Mesenchymal stem cell (in vitro differentiated cells and primary cell): ENCODE data around the gene CD2AP.

Experiments
- DNase-seq: peaks from one replicate; pipeline ENCODE4 v3.0.0-alpha.2; 2013
- H2AFZ ChIP-seq: one replicate; pipeline ENCODE4 v1.6.1; 2013; ENCODE audit warnings: low read depth, mild to moderate bottlenecking, control low read depth, inconsistent platforms, low read length, moderate library complexity
- H2AK5ac ChIP-seq: 2 replicates; pipeline ENCODE4 v1.6.1; 2013; ENCODE audit warnings: low read length, moderate library complexity, mild to moderate bottlenecking, inconsistent platforms; ENCODE audit not compliant: severe bottlenecking
- H2BK120ac ChIP-seq: one replicate; pipeline ENCODE4 v1.6.1; 2013; ENCODE audit warnings: low read depth, mild to moderate bottlenecking, inconsistent platforms, low read length, moderate library complexity
- H2BK12ac ChIP-seq, 2 experiments: one replicate each; pipeline ENCODE4 v1.6.1; 2013; ENCODE audit warnings: inconsistent platforms in 2 of 2, low read length in 2 of 2, mild to moderate bottlenecking in 2 of 2, moderate library complexity in 2 of 2, control low read depth in 1 of 2
- H2BK15ac ChIP-seq: one replicate; pipeline ENCODE4 v1.6.1; 2013; ENCODE audit warnings: mild to moderate bottlenecking, low read depth, inconsistent platforms; ENCODE audit not compliant: poor library complexity, severe bottlenecking
- H2BK5ac ChIP-seq: 2 replicates; pipeline ENCODE4 v1.6.1; 2013; ENCODE audit warnings: low read depth, mild to moderate bottlenecking, low read length, control low read depth, inconsistent platforms; ENCODE audit not compliant: poor library complexity, severe bottlenecking
- H3K14ac ChIP-seq, 2 experiments: one replicate each; pipeline ENCODE4 v1.6.1; 2013; ENCODE audit warnings: inconsistent platforms in 2 of 2, low read length in 2 of 2, control low read depth in 1 of 2, mild to moderate bottlenecking in 1 of 2, moderate library complexity in 1 of 2
- H3K18ac ChIP-seq, 2 experiments: one replicate each; pipeline ENCODE4 v1.6.1; 2013; ENCODE audit warnings: inconsistent platforms in 2 of 2, low read length in 2 of 2, control low read depth in 1 of 2, low read depth in 1 of 2, mild to moderate bottlenecking in 1 of 2
- H3K23ac ChIP-seq, 2 experiments: one replicate each; pipeline ENCODE4 v1.6.1; 2013; ENCODE audit warnings: inconsistent platforms in 2 of 2, low read length in 2 of 2, mild to moderate bottlenecking in 2 of 2, moderate library complexity in 2 of 2, control low read depth in 1 of 2
- H3K27ac ChIP-seq: 2 replicates; pipeline ENCODE4 v1.5.1; 2013; ENCODE audit warnings: mild to moderate bottlenecking, moderate library complexity, low read length, control low read depth, inconsistent platforms; ENCODE audit not compliant: poor library complexity, severe bottlenecking
- H3K27me3 ChIP-seq, 2 experiments: 2 replicates each; pipeline versions ENCODE4 v1.6.1 to v1.7.0; 2013; ENCODE audit warnings: low read length in 2 of 2, mild to moderate bottlenecking in 2 of 2, moderate library complexity in 2 of 2, control low read depth in 1 of 2, inconsistent platforms in 1 of 2; ENCODE audit not compliant: control insufficient read depth in 1 of 2, insufficient read depth in 1 of 2
- H3K36me3 ChIP-seq, 2 experiments: 2 replicates each; pipeline versions ENCODE4 v1.6.1 to v1.7.0; 2013; ENCODE audit warnings: low read length in 2 of 2, control low read depth in 1 of 2, inconsistent platforms in 1 of 2, low read depth in 1 of 2, mild to moderate bottlenecking in 1 of 2; ENCODE audit not compliant: insufficient read depth in 2 of 2, control insufficient read depth in 1 of 2
- H3K4ac ChIP-seq, 2 experiments: one replicate each; pipeline ENCODE4 v1.6.1; 2013; ENCODE audit warnings: inconsistent platforms in 2 of 2, low read length in 2 of 2, mild to moderate bottlenecking in 2 of 2, moderate library complexity in 2 of 2, control low read depth in 1 of 2, low read depth in 1 of 2
- H3K4me1 ChIP-seq: 2 replicates; pipeline ENCODE4 v1.6.1; 2013; ENCODE audit warnings: low read depth, low read length, control low read depth; ENCODE audit not compliant: control insufficient read depth, insufficient read depth
- H3K4me2 ChIP-seq: 2 replicates; pipeline ENCODE4 v1.6.1; 2013; ENCODE audit warnings: low read length, mild to moderate bottlenecking, inconsistent platforms; ENCODE audit not compliant: poor library complexity, severe bottlenecking
- H3K4me3 ChIP-seq, 2 experiments: 2 replicates each; pipeline versions ENCODE4 v1.5.1 to v1.7.0; 2013; ENCODE audit warnings: low read length in 2 of 2, mild to moderate bottlenecking in 2 of 2, control low read depth in 1 of 2, low read depth in 1 of 2; ENCODE audit not compliant: insufficient read depth in 1 of 2
- H3K79me1 ChIP-seq: replicated peaks from 2 replicates; pipeline ENCODE4 v1.6.1; 2013; ENCODE audit warnings: mild to moderate bottlenecking, control low read depth, low read length, inconsistent platforms; ENCODE audit not compliant: poor library complexity, severe bottlenecking
- H3K9ac ChIP-seq: 2 replicates; pipeline ENCODE4 v1.7.0; 2013; ENCODE audit warnings: mild to moderate bottlenecking, low read length, moderate library complexity
- H3K9me3 ChIP-seq: 2 replicates; pipeline ENCODE4 v1.7.0; 2013; ENCODE audit warnings: mild to moderate bottlenecking, low read length; ENCODE audit not compliant: control insufficient read depth
- H4K8ac ChIP-seq: one replicate; pipeline ENCODE4 v1.6.1; 2013; ENCODE audit warnings: inconsistent platforms, mild to moderate bottlenecking, low read length, moderate library complexity
- H4K91ac ChIP-seq: one replicate; pipeline ENCODE4 v1.6.1; 2013; ENCODE audit warnings: mild to moderate bottlenecking, low read length, inconsistent platforms
- WGBS: methylation state at CpG from one replicate; pipeline ENCODE4 v1.1.7; 2013; ENCODE audit warnings: mixed read lengths; 5-methylcytosine and 5-hydroxymethylcytosine counted together

Gene CD2AP

DNA sequence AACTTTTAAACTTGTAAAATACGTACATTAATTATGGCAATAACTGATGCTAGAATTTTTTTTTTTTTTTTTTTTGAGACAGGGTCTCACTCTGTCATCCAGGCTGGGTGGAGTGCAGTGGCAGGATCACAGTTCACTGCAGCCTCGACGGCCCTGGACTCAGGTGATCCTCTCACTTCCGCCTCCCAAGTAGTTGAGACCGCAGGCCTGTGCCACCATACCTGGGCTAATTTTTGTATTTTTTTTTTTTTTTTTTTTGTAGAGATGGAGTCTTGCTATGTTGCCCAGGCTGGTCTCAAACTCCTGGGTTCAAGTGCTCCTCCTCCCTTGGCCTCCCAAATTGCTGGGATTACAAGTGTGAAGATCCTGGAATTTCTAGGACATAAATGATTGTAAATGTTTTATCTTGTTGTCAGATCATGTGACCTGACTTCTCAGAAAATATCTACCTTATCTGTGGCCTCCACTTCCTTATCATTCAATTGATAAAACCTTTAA is 2.2 kb upstream of the CD2AP start:
- Histone ChIP-seq H3K27ac (no peak overlapping the region), H3K9me3 (no peaks in the 10 kb centered on the region), H2BK15ac (no peak overlapping the region), H2BK5ac (no peak overlapping the region), H3K18ac (no peak overlapping the region), H3K14ac (no peak overlapping the region), H3K23ac (no peak overlapping the region), H2BK120ac (no peak overlapping the region), H3K4me3 (no peak overlapping the region), H3K4me1 (no peaks in the 10 kb centered on the region), H3K9ac (no peak overlapping the region), H3K36me3 (no peaks in the 10 kb centered on the region), H2BK12ac (no peak overlapping the region), H3K27me3 (no peaks in the 10 kb centered on the region), H2AFZ (no peak overlapping the region), H3K4me2 (no peak overlapping the region), H3K79me1 (peaks cover 2% of the 10 kb centered on the region), H4K8ac (no peak overlapping the region), H2AK5ac (no peak overlapping the region), H4K91ac (no peak overlapping the region), H3K4ac (no peak overlapping the region)
- DNase-seq, result no peak
- 100% methylated on average over 4 of the region's 5 CpGs for WGBS

DNA sequence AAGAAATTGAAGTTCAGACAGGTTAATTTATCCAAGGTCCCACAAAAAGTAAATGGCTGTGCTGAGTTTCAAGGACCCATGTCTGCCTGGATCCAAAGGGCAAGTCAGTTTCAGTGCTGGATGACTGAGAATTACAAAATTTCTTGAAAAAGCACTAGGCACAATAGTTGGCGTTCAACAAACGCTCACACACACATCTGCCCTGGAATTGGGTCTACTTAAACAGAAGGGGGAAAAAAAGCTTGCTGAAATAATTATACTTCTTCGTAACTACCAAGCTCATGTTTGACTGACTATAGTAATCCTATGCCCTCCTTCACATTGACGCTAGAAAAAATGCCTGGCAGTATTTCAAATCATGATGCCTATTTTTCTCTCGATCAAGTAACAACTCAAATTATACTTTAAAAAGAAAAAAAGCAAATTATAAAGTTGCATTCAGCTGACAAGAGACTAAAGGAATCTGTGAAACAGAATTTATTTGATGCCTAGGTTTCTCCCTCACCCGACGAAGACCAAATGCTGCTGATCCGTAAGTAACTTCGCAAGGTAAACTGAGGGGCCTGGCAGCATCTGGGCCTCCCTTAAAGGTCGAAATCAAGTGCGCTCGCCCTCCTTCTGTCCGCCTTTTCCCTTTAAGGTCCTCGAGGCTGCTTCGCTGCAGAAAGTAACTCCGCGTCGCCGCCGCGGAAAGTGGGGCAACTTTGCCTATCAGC is 650 bp upstream of the CD2AP start:
- Histone ChIP-seq H2BK120ac (no peak overlapping the region), H3K27me3 (no peaks in the 10 kb centered on the region), H3K14ac (peak overlapping the region in 1 of 2 experiments; percentile 4), H3K23ac (no peak overlapping the region), H2BK12ac (peak overlapping the region in 1 of 2 experiments; percentile 77), H3K27ac (peak overlapping the region; percentile 73), H3K79me1 (peaks cover 2% of the 10 kb centered on the region), H3K4me1 (peaks cover 5% of the 10 kb centered on the region), H3K9ac (peak overlapping the region; percentile 96), H2AFZ (peak overlapping the region; percentile 72), H3K9me3 (no peaks in the 10 kb centered on the region), H2AK5ac (no peak overlapping the region), H4K91ac (no peak overlapping the region), H2BK5ac (peak overlapping the region; percentile 69), H3K4me2 (peak overlapping the region; percentile 61), H3K36me3 (no peaks in the 10 kb centered on the region), H3K4ac (peak overlapping the region; percentile 1 to 66), H3K4me3 (peak overlapping the region; percentile 88 to 93), H3K18ac (peak overlapping the region in 1 of 2 experiments; percentile 98), H4K8ac (peak overlapping the region; percentile 66), H2BK15ac (peak overlapping the region; percentile 12)
- DNase-seq, result no peak
- WGBS, result 9% methylated on average over 20 of the region's 21 CpGs

DNA sequence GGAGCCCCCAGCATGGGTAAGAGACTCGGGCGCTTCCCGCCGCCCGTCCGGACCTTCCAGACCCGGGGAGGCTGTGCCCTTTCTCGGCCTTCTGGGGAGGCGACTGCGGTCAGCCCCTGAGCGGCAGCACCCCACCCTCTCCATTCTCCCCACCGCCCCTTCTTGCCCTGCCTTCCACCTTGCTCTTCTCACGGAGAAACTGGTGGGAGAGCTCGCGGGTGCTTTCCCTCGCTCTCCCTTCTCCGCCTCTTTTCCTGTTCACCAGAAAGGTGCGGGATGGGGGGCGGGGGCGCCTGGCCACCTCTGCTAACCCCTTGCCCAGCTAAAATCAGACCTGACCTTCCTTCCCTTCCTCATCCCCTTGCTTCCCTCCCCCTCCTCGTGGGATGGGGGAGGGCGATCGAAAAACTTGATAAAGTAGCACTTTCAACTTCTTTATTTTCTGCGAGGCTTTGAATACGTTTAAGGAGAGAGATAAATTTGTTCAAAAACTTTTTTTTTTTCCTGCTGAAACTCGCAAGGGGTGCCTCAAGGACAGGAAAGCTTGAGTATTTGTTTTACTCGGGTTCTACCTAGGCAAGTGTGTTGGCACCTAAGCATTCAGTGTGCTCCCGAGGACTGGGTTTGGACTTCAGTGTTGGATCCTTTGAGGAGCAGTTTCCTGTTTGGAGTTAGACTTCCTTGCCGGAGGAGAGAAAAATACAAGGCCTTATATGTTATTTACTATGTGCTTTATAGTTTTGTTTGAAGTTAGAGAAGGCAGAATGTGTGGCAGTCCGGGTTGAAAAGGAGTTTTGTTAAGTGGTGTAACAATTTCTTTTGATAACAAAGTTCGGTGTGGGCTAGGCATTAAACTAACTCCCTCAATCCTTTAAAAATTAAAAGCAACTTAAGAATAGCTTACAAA is 897 bp downstream of the CD2AP start:
- H3K18ac ChIP-seq, result peak overlapping the region; percentile 82 to 98
- peak overlapping the region in 1 of 2 experiments; percentile 87 for H3K14ac ChIP-seq
- H3K79me1 ChIP-seq, result peaks cover 2% of the 10 kb centered on the region
- H2AFZ ChIP-seq, result no peak overlapping the region
- peak overlapping the region; percentile 26 for H2AK5ac ChIP-seq
- H3K36me3 ChIP-seq, result no peaks in the 10 kb centered on the region
- no peak overlapping the region for H2BK15ac ChIP-seq
- peak overlapping the region; percentile 88 to 93 for H3K4me3 ChIP-seq
- H3K9me3 ChIP-seq, result no peaks in the 10 kb centered on the region
- peak overlapping the region; percentile 93 for H2BK5ac ChIP-seq
- peak overlapping the region; percentile 19 for H4K8ac ChIP-seq
- no peak overlapping the region for H2BK120ac ChIP-seq
- H3K23ac ChIP-seq, result peak overlapping the region in 1 of 2 experiments; percentile 97
- H3K27me3 ChIP-seq, result no peaks in the 10 kb centered on the region
- peak overlapping the region; percentile 43 for H4K91ac ChIP-seq
- H3K4me1 ChIP-seq, result peaks cover 9% of the 10 kb centered on the region
- peak overlapping the region; percentile 53 for H3K4me2 ChIP-seq
- peak overlapping the region; percentile 96 for H3K9ac ChIP-seq
- peak overlapping the region; percentile 92 for H3K27ac ChIP-seq
- under 1% methylated on average over 24 of the region's 31 CpGs for WGBS
- H3K4ac ChIP-seq, result peak overlapping the region; percentile 24 to 71
- peak; percentile 50 for DNase-seq
- H2BK12ac ChIP-seq, result peak overlapping the region in 1 of 2 experiments; percentile 90

DNA sequence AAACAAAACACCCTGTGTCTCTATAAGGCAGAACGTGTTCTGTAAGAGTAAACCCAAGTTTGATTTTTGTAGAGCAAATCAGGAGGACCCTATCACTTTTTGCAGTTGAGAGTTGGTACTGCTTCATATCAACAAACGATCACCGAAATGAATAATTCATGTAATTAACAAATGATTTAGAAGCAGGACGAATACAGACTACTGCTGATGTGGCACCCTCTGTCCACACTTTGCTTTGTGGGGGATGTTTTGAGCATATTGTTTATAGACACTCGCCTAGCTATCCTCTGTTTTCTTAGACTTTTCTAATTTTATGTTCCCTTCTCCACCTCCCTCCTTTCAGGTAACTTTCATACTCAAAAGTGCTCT is 1.5 kb downstream of the CD2AP start:
- H3K4me1 ChIP-seq, result peaks cover 9% of the 10 kb centered on the region
- H2BK15ac ChIP-seq, result no peak overlapping the region
- whole genome bisulfite sequencing, result 0% methylated on average over 1 of the region's 5 CpGs
- no peak overlapping the region for H3K27ac ChIP-seq
- H4K8ac ChIP-seq, result no peak overlapping the region
- peaks cover 2% of the 10 kb centered on the region for H3K79me1 ChIP-seq
- no peak overlapping the region for H3K4ac ChIP-seq
- no peaks in the 10 kb centered on the region for H3K27me3 ChIP-seq
- H3K23ac ChIP-seq, result no peak overlapping the region
- H3K4me2 ChIP-seq, result peak overlapping the region; percentile 66
- no peak overlapping the region for H2AFZ ChIP-seq
- peak; percentile 24 for DNase-seq
- no peak overlapping the region for H3K18ac ChIP-seq
- no peak overlapping the region for H2BK12ac ChIP-seq
- no peak overlapping the region for H3K14ac ChIP-seq
- no peaks in the 10 kb centered on the region for H3K36me3 ChIP-seq
- no peak overlapping the region for H4K91ac ChIP-seq
- no peak overlapping the region for H2AK5ac ChIP-seq
- H2BK5ac ChIP-seq, result no peak overlapping the region
- H3K4me3 ChIP-seq, result peak overlapping the region in 1 of 2 experiments; percentile 88
- H2BK120ac ChIP-seq, result no peak overlapping the region
- no peaks in the 10 kb centered on the region for H3K9me3 ChIP-seq
- peak overlapping the region; percentile 96 for H3K9ac ChIP-seq
